H4 (cell line): ENCODE data around the gene MLLT3. TPM values are rescaled to one million over a fixed set of nuclear protein-coding genes. Genes with fewer than 3 reads are reported as not detected.

Experiments used
- DNase-seq: peaks from one replicate; pipeline ENCODE4 v3.0.0-alpha.2; 2015; ENCODE audit warnings: low spot score
- total RNA-seq: library from RNA; depleted of rRNA; stranded (reverse); fragments of >200 nt; shearing (Covaris generic); gene quantifications from 2 replicates; pipeline ENCODE4 v1.2.3, GENCODE V29; 2014

MLLT3 gene
- total RNA-seq, 1 experiment from 2014 or later, result 8.9 TPM

DNA sequence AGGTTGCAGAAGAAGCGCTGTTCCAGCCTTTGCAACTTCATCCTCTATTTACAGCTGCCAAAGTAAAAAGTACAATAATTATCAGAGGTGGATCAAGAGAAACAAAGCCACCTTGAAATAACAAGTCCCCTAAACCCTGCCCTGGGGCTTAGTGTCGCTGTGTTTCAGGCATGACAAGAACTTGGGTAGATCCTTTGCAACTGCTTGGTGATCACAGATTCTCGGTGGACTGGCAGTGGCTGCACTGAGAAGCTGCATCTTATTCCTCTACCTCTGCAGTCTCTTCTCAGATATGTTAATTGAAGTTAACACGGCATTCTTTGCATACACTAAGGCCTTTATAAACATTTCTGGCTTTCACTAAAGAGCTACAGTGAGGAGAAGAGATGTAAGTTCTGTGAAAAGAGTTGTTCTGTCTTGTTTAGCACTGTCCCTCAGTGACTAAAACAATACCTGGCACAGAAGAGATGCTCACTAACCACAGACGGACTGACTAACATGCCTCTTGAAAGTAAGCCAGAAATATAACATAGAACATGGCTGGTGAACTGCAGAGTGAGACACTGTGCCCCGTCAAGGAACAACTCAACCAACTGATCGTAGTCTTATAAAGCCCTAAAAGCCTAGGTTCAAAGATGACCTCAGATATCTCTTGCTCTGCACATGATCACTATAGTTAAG is 144.2 kb downstream of the MLLT3 start:
- no peak for DNase-seq

GRCh38 chr9:20476912-20477521 is 145.3 kb downstream of the MLLT3 start:
- no peak for DNase-seq

DNA sequence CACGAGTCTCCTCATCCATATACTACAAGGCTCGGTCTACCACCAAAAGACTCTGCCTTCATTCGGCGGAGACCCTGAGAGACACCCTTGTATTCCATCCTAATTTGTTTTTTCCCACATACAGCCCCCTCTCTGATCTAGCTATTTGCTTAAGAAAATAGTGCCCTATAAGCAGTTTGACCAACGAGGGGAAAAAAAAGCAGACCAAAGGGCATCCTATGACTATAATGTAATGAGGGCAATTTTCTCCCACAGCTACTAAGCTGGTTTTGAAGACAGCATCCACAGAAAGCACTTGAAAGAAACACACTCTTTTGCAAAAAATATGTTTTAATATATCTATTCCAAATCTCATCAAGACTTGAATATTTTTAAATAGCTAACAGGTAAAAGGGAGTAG is 147.8 kb downstream of the MLLT3 start:
- no peak for DNase-seq

DNA sequence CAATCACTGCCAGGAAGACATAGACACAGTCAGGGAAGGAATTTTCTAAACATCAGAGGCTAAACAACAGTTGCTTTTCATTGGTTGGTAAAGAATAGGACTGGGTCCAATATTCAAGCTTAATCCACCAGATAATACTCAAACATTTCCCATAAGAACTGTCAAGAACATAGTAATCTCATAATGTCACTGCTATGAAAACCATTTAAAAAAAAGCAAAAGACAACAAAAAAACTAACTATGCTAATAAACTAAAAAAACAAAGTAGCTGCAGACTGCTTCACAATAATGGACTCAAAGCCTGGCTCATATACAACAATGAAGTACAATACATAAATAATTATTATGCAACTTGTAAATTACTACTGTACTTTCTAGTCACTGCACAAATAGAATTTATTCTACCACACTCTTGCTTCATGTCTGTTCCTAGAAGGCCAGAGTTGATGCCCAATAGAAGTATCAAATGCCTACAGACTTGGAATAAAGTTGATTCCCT is 148.7 kb downstream of the MLLT3 start:
- DNase-seq, result no peak

DNA sequence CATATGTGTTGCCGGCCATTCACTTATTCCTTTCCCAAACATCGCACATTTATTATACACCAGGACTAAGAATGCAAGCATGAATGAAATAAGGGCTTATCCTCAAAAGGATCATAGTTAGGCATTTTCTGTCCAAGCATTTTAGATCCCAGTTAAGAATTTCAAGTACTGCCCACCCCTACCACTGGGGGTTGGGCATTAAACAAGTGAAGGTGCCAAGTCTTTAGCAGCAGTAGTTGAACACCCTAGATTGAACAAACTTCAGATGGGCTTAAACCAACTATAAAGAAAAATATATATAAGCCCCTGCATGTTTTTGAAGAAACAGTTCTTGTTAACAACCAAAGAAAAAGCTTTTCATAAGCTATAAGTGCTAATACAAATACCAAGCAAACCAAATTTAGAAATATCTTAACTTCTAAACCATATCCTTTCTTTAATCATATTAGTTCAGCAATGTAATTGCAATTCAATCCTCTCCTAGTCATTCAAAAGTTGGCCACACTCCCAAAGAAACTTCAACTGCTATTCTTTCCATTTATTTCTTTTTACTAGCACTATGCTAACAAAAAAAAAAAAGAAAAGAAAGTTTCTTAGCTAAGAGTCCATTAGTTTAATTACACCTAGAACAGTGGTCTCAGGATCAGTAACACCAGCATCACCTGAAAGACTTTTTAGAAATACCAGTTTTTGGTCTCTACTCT is 149.8 kb downstream of the MLLT3 start:
- no peak for DNase-seq

- DNase-seq, result no peak
Observed at GRCh38 chr9:20466328-20467008, 155.8 kb downstream of the MLLT3 start.

- DNase-seq, result no peak
Observed at GRCh38 chr9:20464242-20464641, 158.1 kb downstream of the MLLT3 start.

GRCh38 chr9:20463823-20464222 is 158.5 kb downstream of the MLLT3 start:
- no peak for DNase-seq

- DNase-seq, result no peak
Observed at GRCh38 chr9:20462410-20462809, 159.9 kb downstream of the MLLT3 start.

DNA sequence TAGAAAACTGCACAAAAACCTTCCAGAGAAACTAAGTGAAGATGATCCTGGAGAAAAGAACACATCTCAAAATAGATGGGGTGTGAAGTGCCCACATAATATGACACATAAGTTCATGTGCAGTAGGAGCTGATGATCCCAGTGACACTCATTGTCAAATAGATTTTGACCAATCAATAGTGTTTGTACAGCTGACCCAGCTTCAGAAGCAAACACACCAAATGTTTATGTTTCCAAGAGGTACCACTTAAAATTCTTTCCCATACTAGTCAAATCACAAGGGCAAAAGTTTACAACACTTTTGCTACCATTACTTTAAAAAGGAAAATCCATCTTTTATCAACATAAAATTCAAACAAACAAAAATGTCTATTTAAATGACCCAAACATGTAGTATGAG is 175.0 kb downstream of the MLLT3 start:
- DNase-seq, result no peak

DNA sequence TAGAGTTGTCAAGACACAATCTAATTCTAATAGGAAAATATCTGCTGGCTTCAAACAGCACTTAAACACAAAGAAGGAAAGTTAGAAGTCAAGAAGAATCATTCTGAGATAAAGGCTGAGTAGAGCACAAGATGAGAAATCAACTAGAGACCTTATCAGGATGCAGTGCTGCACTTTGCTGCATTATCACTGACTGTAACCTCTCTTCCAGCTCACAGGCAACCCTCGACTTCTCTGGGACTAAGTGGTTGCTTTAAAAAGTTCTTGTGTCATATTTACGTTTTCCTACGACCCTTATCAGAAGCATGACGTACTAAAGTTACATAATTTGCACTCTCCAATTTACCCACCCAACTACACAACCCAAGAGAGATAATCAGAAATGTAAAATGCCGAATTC is 176.1 kb downstream of the MLLT3 start:
- no peak for DNase-seq

GRCh38 chr9:20442461-20443319 is 179.6 kb downstream of the MLLT3 start:
- DNase-seq, result no peak

- no peak for DNase-seq
Observed at GRCh38 chr9:20441711-20442423, 180.4 kb downstream of the MLLT3 start.

DNA sequence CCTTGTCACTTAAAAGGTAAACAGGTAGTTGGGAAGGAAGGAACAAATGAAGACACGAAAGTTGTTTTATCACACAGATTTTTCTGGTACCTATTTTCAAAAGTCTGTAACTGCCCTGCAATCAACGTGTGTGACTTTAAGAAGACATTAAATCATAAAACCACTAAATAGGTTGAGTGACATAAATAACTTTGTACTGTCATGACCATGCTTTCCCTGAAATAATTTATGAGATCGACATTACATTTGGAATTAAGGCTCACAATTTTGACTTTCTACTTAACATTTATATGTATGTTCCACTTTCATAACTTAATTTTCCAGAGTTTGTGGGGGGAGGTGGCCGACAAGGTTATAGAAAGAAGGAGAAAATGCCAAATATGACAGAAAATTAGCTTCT is 181.1 kb downstream of the MLLT3 start:
- no peak for DNase-seq

DNA sequence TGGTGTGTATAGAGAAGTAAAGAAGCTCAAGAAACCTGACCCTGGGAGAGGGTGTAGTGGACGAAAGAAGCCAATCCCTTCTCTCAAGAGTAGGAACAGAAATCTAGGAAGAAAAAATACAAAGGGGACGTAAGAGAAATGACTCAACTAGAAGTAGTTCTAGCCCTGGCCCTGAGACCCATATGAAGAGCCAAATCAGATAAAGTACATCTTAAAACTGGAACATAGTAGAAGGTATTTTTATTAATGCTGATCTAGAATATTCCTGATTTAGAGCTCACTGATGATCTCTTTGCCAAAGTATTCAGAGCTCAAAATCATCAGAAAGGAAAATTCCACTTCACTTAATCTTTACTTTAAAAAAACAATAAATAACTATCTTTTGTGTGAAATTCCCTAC is 184.8 kb downstream of the MLLT3 start:
- DNase-seq, result no peak

GRCh38 chr9:20436476-20437195 is 185.7 kb downstream of the MLLT3 start:
- DNase-seq, result no peak

- DNase-seq, result no peak
Observed at GRCh38 chr9:20428976-20429375, 193.3 kb downstream of the MLLT3 start.

DNA sequence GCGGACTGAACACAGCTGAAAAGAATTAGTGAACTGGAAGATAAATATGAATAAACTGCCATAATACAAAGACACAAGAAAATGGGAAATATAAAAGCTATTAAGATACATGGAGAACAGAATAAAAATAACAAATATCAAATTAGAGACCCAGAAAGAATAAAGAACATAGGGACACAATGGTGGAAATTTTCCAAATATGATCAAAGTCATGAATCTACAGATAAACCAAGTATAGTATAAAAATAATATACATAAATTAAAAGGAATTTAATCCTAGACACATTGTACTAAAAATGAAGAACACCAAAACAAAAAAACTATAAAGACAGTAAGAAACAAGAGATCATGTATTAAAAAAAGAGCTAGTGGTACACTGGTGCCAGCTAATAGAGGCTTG is 194.9 kb downstream of the MLLT3 start:
- DNase-seq, result no peak

GRCh38 chr9:20426019-20426418 is 196.3 kb downstream of the MLLT3 start:
- no peak for DNase-seq

DNA sequence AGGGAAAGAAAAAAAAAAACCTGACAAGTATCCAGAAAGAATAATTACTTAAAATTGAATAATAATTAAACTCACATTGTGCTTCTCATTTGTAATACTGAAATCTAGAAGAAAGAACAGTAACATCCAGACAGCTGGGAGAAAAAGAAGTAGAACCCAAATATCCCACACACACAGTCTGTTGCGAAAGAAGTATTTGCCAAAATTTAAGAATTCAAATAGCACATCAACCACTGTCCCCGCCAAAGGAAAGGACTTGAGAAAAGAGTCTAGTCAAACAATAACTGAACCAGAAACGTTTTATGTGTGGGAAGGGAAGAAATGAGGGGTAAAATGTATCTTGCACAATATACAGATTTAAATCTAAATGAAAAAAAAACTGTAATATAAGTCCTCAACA is 202.8 kb downstream of the MLLT3 start:
- DNase-seq, result no peak
